Caki2 (cell line): ENCODE measurements around the gene PODNL1. TPM values are rescaled to one million over a fixed set of nuclear protein-coding genes. Genes with fewer than 3 reads are reported as not detected.
"Not testable (repeated sequence)": the region's sequence is repeated elsewhere in the genome, so short reads cannot be mapped to it uniquely, and the experiment has no call there.

ENCODE experiments used
- DNase-seq: peaks from one replicate; pipeline ENCODE4 v3.0.0-alpha.2; 2015; ENCODE audit warnings: low read depth
- in situ Hi-C: cut with HindIII; loops from 2 replicates; pipeline ENCODE4 v1.10.0; 2016; ENCODE audit warnings: low sequenced_read_pairs, low pct_unique_long_range_greater_than_20kb, mixed read lengths
- total RNA-seq: library from RNA; depleted of rRNA; stranded (reverse); fragments of >200 nt; shearing (Covaris generic); gene quantifications from 2 replicates; pipeline ENCODE4 v1.2.3, GENCODE V29; 2014; ENCODE audit warnings: low replicate concordance

PODNL1 gene
- total RNA-seq, 1 experiment from 2014 or later: not detected

- no peak for DNase-seq
- in situ Hi-C loops: no loop called here
Measured at GRCh38 chr19:13935765-13936510, 2.3 kb downstream of the PODNL1 start.

- DNase-seq: no peak
- in situ Hi-C loops: no loop called here
Measured at GRCh38 chr19:13934785-13935109, 3.5 kb downstream of the PODNL1 start.

GRCh38 chr19:13932911-13933393 lies 5.3 kb downstream of the PODNL1 start:
- in situ Hi-C loops: no loop called here
- no peak for DNase-seq

GRCh38 chr19:13932149-13932637 lies 6.0 kb downstream of the PODNL1 start:
- DNase-seq: no peak
- in situ Hi-C loops: no loop called here

- in situ Hi-C loops: no loop called here
- DNase-seq: no peak
Measured at GRCh38 chr19:13931391-13932148, 6.6 kb downstream of the PODNL1 start.

- no peak for DNase-seq
- in situ Hi-C loops: no loop called here
Measured at GRCh38 chr19:13930402-13930801, 7.8 kb downstream of the PODNL1 start.

- in situ Hi-C loops: no loop called here
- no peak for DNase-seq
Measured at GRCh38 chr19:13929956-13930355, 8.3 kb downstream of the PODNL1 start.

- in situ Hi-C loops: no loop called here
- no peak for DNase-seq
Measured at GRCh38 chr19:13929340-13929739, 8.9 kb downstream of the PODNL1 start.

GRCh38 chr19:13926715-13927114 lies 11.5 kb downstream of the PODNL1 start:
- no peak for DNase-seq
- in situ Hi-C loops: no loop called here

GRCh38 chr19:13926010-13926409 lies 12.2 kb downstream of the PODNL1 start:
- no peak for DNase-seq
- in situ Hi-C loops: no loop called here

- DNase-seq: no peak
- in situ Hi-C loops: loop anchor here (25.0 kb wide), 1 partner anchor 164 kb away; the partner anchor contains the start of genes C19orf67 and SAMD1
Measured at GRCh38 chr19:13923194-13923987, 14.8 kb downstream of the PODNL1 start.

- in situ Hi-C loops: loop anchor here (25.0 kb wide), 1 partner anchor 165 kb away; the partner anchor contains the start of genes C19orf67 and SAMD1
Measured at GRCh38 chr19:13922118-13922517, 16.1 kb downstream of the PODNL1 start.

GRCh38 chr19:13920940-13921747 lies 17.1 kb downstream of the PODNL1 start:
- in situ Hi-C loops: loop anchor here (25.0 kb wide), 1 partner anchor 166 kb away; the partner anchor contains the start of genes C19orf67 and SAMD1
- DNase-seq: peak; percentile 71

More at GRCh38 chr19:13922118-13922517, 16.1 kb downstream of the PODNL1 start:
- not testable (repeated sequence) for DNase-seq

GRCh38 chr19:13920524-13920923 lies 17.7 kb downstream of the PODNL1 start:
- in situ Hi-C loops: loop anchor here (25.0 kb wide), 1 partner anchor 167 kb away; the partner anchor contains the start of genes C19orf67 and SAMD1
- DNase-seq: no peak

GRCh38 chr19:13918726-13919411 lies 19.3 kb downstream of the PODNL1 start:
- in situ Hi-C loops: loop anchor here (25.0 kb wide), 1 partner anchor 168 kb away; the partner anchor contains the start of genes C19orf67 and SAMD1
- no peak for DNase-seq

GRCh38 chr19:13917888-13918406 lies 20.3 kb downstream of the PODNL1 start:
- no peak for DNase-seq
- in situ Hi-C loops: loop anchor here (25.0 kb wide), 1 partner anchor 169 kb away; the partner anchor contains the start of genes C19orf67 and SAMD1
